Endodermal cell (in vitro differentiated cells): Measurements from ENCODE around the gene SLC22A14. TPM values are rescaled to one million over a fixed set of nuclear protein-coding genes. Genes with fewer than 3 reads are reported as not detected.
A peak's percentile ranks its signal among the peaks of the same experiment; 100 is the strongest.
"Not testable (repeated sequence)": the region's sequence is repeated elsewhere in the genome, so short reads cannot be mapped to it uniquely, and the experiment has no call there.

Experiments
- DNase-seq: peaks from one replicate; pipeline ENCODE4 v3.0.0-alpha.2; 2017
- H3K27ac ChIP-seq: 2 replicates; pipeline ENCODE4 v1.5.1; 2013; ENCODE audit warnings: mild to moderate bottlenecking, low read depth, low read length, moderate library complexity
- H3K27me3 ChIP-seq: 2 replicates; pipeline ENCODE4 v1.6.1; 2013; ENCODE audit warnings: mild to moderate bottlenecking, low read length, moderate library complexity; ENCODE audit not compliant: insufficient read depth, control insufficient read depth, poor library complexity, severe bottlenecking
- H3K36me3 ChIP-seq: 2 replicates; pipeline ENCODE4 v1.7.0; 2013; ENCODE audit warnings: mild to moderate bottlenecking, low read length, moderate library complexity; ENCODE audit not compliant: control insufficient read depth, insufficient read depth
- H3K4me1 ChIP-seq: one replicate; pipeline ENCODE4 v1.7.0; 2013; ENCODE audit warnings: low read length; ENCODE audit not compliant: control insufficient read depth, insufficient read depth
- H3K4me3 ChIP-seq: 2 replicates; pipeline ENCODE4 v1.5.1; 2013; ENCODE audit warnings: mild to moderate bottlenecking, low read length, moderate library complexity
- H3K9ac ChIP-seq: 2 replicates; pipeline ENCODE4 v1.6.1; 2013; ENCODE audit warnings: mild to moderate bottlenecking, low read length, moderate library complexity; ENCODE audit not compliant: poor library complexity, severe bottlenecking; ENCODE audit errors: extremely low read depth
- H3K9me3 ChIP-seq: 2 replicates; pipeline ENCODE4 v1.6.1; 2013; ENCODE audit warnings: mild to moderate bottlenecking, low read length, moderate library complexity; ENCODE audit not compliant: control insufficient read depth
- H3K27ac Mint-ChIP-seq: 2 replicates; pipeline ENCODE4 v1.8.0; 2020; ENCODE audit warnings: mixed read lengths
- H3K27me3 Mint-ChIP-seq: 2 replicates; pipeline ENCODE4 v1.8.0; 2021; ENCODE audit warnings: mild to moderate bottlenecking, mixed read lengths; ENCODE audit not compliant: insufficient read depth
- H3K36me3 Mint-ChIP-seq: 2 replicates; pipeline ENCODE4 v1.8.0; 2020; ENCODE audit warnings: low read depth, mixed read lengths
- H3K4me1 Mint-ChIP-seq: 2 replicates; pipeline ENCODE4 v1.8.0; 2020; ENCODE audit warnings: mixed read lengths
- H3K4me3 Mint-ChIP-seq: 2 replicates; pipeline ENCODE4 v1.8.0; 2020; ENCODE audit warnings: mild to moderate bottlenecking, moderate library complexity, mixed read lengths
- H3K9me3 Mint-ChIP-seq: 2 replicates; pipeline ENCODE4 v1.8.0; 2020; ENCODE audit warnings: mild to moderate bottlenecking, mixed read lengths
- WGBS, 2 experiments: methylation state at CpG; one replicate each; pipeline versions ENCODE4 v1.1.5 to v1.1.7; 2013; ENCODE audit warnings: missing lambda C conversion rate in 2 of 2, mixed read lengths in 1 of 2; ENCODE audit not compliant: insufficient coverage in 1 of 2, insufficient read length in 1 of 2; 5-methylcytosine and 5-hydroxymethylcytosine counted together
- total RNA-seq, 2 donors: library from RNA; stranded (reverse); fragmentation: NEBNext Ultra II Directional in 1 of 2; extraction: Animal tissue kit (Norgen Biotek cat#: 25700) in 1 of 2; gene quantifications; 2 replicates in 1 of 2; 3 replicates in 1 of 2; pipeline ENCODE4 v1.2.1, GENCODE V29; 2021
- TF ChIP-seq, protein P1 (sequence below): fragments of 200-600 bp; sonication (generic); conservative IDR thresholded peaks from 2 replicates; pipeline ENCODE4 v1.5.0; 2021; ENCODE audit warnings: antibody characterized with exemption, mild to moderate bottlenecking

SLC22A14 gene
- total RNA-seq, 2 donors from 2014 or later = 0.20 TPM; not detected in 1

DNA sequence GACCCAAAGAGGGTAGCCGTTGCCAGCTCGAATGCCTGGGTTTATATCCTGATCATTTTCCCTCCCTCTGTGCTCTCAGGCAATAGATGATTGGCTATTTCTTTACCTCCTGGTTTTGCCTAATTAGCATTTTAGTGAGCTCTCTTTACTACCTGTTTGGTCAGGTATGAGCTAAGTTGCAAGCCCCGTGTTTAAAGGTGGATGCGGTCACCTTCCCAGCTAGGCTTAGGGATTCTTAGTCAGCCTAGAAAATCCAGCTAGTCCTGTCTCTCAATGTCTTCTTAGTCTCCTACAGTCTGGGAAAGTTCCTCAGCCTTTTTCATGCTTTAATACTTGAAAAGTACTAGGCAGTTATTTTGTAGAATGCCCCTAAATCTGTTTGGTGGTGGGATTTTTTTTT is 15.0 kb downstream of the SLC22A14 start:
- not testable (repeated sequence) for H3K36me3 ChIP-seq, H3K9me3 ChIP-seq, H3K4me3 ChIP-seq, H3K9me3 Mint-ChIP-seq, H3K27ac ChIP-seq, H3K27me3 Mint-ChIP-seq, DNase-seq, H3K9ac ChIP-seq, H3K4me3 Mint-ChIP-seq, H3K4me1 ChIP-seq, H3K27me3 ChIP-seq, H3K27ac Mint-ChIP-seq, H3K36me3 Mint-ChIP-seq
- 93 to 94% methylated on average over 3 to 4 of the region's 4 CpGs for WGBS, 2 experiments
- H3K4me1 Mint-ChIP-seq = peaks cover 38% of the 10 kb centered on the region

DNA sequence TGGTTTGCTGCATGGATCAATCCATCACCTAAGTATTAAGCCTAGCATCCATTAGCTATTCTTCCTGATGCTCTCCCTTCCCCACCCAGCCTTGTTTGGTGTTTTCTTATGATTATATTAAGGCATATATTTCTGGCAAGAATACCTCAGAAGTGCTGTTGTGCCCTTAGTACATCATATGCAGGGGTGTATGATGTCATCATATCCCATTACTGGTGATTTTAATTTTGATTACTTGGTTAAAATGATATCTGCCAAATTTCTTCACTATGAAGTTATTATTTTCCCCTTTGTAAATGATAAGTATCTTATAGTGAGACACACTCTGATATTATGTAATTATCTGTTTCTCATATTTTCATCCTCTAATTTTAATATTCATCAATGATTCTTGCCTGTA is 15.4 kb downstream of the SLC22A14 start:
- Mint-ChIP-seq H3K27me3 (peaks cover 1% of the 10 kb centered on the region), H3K4me1 (peaks cover 36% of the 10 kb centered on the region), H3K9me3 (no peaks in the 10 kb centered on the region), H3K27ac (no peak overlapping the region), H3K36me3 (no peaks in the 10 kb centered on the region), H3K4me3 (no peak overlapping the region)
- no peak overlapping the region for H3K9ac ChIP-seq
- peaks cover 5% of the 10 kb centered on the region for H3K4me1 ChIP-seq
- no peak for DNase-seq
- H3K27ac ChIP-seq = no peak overlapping the region
- TF ChIP-seq, protein P1, sequence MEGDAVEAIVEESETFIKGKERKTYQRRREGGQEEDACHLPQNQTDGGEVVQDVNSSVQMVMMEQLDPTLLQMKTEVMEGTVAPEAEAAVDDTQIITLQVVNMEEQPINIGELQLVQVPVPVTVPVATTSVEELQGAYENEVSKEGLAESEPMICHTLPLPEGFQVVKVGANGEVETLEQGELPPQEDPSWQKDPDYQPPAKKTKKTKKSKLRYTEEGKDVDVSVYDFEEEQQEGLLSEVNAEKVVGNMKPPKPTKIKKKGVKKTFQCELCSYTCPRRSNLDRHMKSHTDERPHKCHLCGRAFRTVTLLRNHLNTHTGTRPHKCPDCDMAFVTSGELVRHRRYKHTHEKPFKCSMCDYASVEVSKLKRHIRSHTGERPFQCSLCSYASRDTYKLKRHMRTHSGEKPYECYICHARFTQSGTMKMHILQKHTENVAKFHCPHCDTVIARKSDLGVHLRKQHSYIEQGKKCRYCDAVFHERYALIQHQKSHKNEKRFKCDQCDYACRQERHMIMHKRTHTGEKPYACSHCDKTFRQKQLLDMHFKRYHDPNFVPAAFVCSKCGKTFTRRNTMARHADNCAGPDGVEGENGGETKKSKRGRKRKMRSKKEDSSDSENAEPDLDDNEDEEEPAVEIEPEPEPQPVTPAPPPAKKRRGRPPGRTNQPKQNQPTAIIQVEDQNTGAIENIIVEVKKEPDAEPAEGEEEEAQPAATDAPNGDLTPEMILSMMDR = no peak
- H3K4me3 ChIP-seq = no peak overlapping the region
- no peaks in the 10 kb centered on the region for H3K27me3 ChIP-seq
- no peaks in the 10 kb centered on the region for H3K36me3 ChIP-seq
- no peaks in the 10 kb centered on the region for H3K9me3 ChIP-seq

DNA sequence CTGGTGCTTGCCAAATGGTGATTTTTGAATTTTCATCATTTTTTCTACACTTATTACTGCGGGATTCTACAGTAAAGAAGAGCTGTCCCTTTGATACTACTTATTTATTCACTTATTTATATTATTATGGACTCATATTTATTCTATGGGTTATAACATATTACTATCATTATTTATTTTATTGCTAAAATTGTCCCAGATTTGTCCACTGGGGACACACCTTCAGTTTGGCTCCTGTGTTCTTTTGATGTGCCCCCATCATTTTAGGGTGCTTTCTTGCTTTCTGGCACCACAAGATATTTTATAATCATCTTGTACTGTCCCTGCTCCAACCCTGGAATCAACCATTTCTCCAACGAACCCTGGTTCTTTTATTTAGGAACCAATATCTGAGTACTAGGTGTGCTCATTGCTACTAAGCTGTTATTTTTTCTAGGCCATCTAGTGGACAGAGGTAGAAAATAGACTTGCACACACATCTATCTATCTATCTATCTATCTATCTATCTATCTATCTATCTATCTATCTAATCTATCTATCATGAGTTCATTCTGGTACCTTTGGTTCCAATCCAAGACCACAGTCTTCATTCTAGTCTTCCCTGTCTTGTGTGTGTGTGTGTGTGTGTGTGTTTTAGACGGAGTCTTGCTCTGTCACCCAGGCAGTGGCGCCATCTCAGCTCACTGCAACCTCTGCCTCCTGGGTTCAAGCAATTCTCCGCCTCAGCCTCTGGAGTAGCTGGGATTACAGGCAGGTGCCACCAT is 16.0 kb downstream of the SLC22A14 start:
- Mint-ChIP-seq H3K36me3 (no peaks in the 10 kb centered on the region), H3K4me1 (peaks cover 33% of the 10 kb centered on the region), H3K4me3 (no peak overlapping the region), H3K27ac (no peak overlapping the region), H3K27me3 (no peaks in the 10 kb centered on the region), H3K9me3 (no peaks in the 10 kb centered on the region)
- Histone ChIP-seq H3K27me3 (no peaks in the 10 kb centered on the region), H3K36me3 (no peaks in the 10 kb centered on the region), H3K4me3 (no peak overlapping the region), H3K4me1 (peaks cover 5% of the 10 kb centered on the region), H3K9ac (no peak overlapping the region), H3K9me3 (no peaks in the 10 kb centered on the region), H3K27ac (no peak overlapping the region)
- DNase-seq = no peak
- TF ChIP-seq, protein P1 = peak; percentile 62
- WGBS, 2 experiments = 90 to 94% methylated on average over 2 to 5 of the region's 5 CpGs

DNA sequence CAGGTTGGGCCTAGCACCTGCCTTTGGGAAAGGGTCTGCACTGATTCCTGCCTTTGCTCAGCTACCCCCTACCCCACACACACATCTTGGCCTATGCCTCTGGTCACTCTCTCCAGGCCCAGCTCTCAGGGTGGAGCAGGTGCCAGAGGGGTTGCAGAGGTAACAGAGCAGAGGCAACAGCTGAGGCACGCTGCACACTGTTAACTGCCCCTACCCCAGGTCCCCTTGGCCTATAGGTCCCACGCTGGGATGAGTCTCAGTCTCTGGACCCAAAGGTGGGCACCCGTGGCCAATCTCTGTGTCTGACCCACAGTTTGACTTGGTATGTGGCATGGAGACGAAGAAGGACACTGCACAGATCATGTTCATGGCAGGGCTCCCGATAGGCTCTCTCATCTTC is 24.8 kb downstream of the SLC22A14 start:
- no peaks in the 10 kb centered on the region for H3K36me3 Mint-ChIP-seq
- TF ChIP-seq, protein P1 = no peak
- H3K27ac Mint-ChIP-seq = no peak overlapping the region

More for the DNA sequence above, 24.8 kb downstream of the SLC22A14 start:
- Histone ChIP-seq H3K27me3 (no peaks in the 10 kb centered on the region), H3K9me3 (no peaks in the 10 kb centered on the region), H3K9ac (no peak overlapping the region), H3K4me1 (no peaks in the 10 kb centered on the region), H3K36me3 (no peaks in the 10 kb centered on the region), H3K27ac (no peak overlapping the region), H3K4me3 (no peak overlapping the region)
- Mint-ChIP-seq H3K9me3 (peaks cover 6% of the 10 kb centered on the region), H3K4me3 (no peak overlapping the region), H3K4me1 (peaks cover 5% of the 10 kb centered on the region), H3K27me3 (peaks cover 21% of the 10 kb centered on the region)
- 94 to 100% methylated on average over 1 to 5 of the region's 5 CpGs for WGBS, 2 experiments
- DNase-seq = no peak
